Mesothelial cell of epicardium (in vitro differentiated cells): ENCODE measurements around the gene PLIN3. TPM values are rescaled to one million over a fixed set of nuclear protein-coding genes. Genes with fewer than 3 reads are reported as not detected.
"Not testable (repeated sequence)": the region's sequence is repeated elsewhere in the genome, so short reads cannot be mapped to it uniquely, and the experiment has no call there.

Source experiments
- DNase-seq, 2 experiments: peaks; one replicate each; pipeline ENCODE4 v3.0.0; 2021; ENCODE audit warnings: low spot score in 2 of 2; ENCODE audit not compliant: unreplicated experiment in 2 of 2
- H3K27ac Mint-ChIP-seq: 2 replicates; pipeline ENCODE4 v1.8.0; 2021; ENCODE audit warnings: mixed read lengths
- H3K27me3 Mint-ChIP-seq: 2 replicates; pipeline ENCODE4 v1.8.0; 2021; ENCODE audit warnings: low read depth, mixed read lengths
- H3K36me3 Mint-ChIP-seq: 2 replicates; pipeline ENCODE4 v1.8.0; 2021; ENCODE audit warnings: mixed read lengths
- H3K4me1 Mint-ChIP-seq: 2 replicates; pipeline ENCODE4 v1.8.0; 2021; ENCODE audit warnings: mixed read lengths
- H3K4me3 Mint-ChIP-seq: 2 replicates; pipeline ENCODE4 v1.8.0; 2021; ENCODE audit warnings: mild to moderate bottlenecking, moderate library complexity, mixed read lengths
- H3K9me3 Mint-ChIP-seq: 2 replicates; pipeline ENCODE4 v1.8.0; 2021; ENCODE audit warnings: mixed read lengths
- total RNA-seq: library from RNA; stranded (reverse); gene quantifications from 3 replicates; pipeline ENCODE4 v1.2.1, GENCODE V29; 2021
- TF ChIP-seq, protein P1 (sequence below): fragments of 200-600 bp; sonication (generic); IDR thresholded peaks from one replicate; pipeline ENCODE4 v1.5.0; 2021; ENCODE audit warnings: antibody characterized with exemption; ENCODE audit not compliant: unreplicated experiment

The PLIN3 gene
- total RNA-seq, 1 donor from 2014 or later = 55.6 TPM

DNA sequence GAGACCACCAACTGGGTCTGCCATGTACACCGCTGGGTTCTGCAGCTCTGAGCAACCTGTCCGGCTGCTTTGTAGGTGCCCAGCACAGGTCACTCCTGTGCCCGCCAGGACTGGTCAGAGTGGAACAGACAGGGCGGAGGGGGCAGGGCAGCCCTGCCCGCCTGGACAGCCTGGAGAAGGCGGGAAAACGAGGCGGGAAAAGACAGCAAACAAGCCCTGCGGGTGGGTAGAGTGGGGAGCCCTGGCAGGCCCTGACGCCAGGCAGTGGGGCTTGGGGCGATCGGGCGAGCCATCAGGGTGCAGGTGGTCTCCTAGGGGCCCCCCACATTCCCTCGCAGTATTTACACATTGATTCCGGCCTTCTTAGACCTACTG is 41.3 kb upstream of the PLIN3 start:
- Mint-ChIP-seq H3K9me3 (no peaks in the 10 kb centered on the region), H3K4me3 (peak overlapping the region; percentile 56), H3K27ac (no peak overlapping the region), H3K27me3 (no peaks in the 10 kb centered on the region), H3K36me3 (no peaks in the 10 kb centered on the region), H3K4me1 (peaks cover 20% of the 10 kb centered on the region)
- TF ChIP-seq, protein P1, sequence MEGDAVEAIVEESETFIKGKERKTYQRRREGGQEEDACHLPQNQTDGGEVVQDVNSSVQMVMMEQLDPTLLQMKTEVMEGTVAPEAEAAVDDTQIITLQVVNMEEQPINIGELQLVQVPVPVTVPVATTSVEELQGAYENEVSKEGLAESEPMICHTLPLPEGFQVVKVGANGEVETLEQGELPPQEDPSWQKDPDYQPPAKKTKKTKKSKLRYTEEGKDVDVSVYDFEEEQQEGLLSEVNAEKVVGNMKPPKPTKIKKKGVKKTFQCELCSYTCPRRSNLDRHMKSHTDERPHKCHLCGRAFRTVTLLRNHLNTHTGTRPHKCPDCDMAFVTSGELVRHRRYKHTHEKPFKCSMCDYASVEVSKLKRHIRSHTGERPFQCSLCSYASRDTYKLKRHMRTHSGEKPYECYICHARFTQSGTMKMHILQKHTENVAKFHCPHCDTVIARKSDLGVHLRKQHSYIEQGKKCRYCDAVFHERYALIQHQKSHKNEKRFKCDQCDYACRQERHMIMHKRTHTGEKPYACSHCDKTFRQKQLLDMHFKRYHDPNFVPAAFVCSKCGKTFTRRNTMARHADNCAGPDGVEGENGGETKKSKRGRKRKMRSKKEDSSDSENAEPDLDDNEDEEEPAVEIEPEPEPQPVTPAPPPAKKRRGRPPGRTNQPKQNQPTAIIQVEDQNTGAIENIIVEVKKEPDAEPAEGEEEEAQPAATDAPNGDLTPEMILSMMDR = no peak
- no peak for DNase-seq

DNA sequence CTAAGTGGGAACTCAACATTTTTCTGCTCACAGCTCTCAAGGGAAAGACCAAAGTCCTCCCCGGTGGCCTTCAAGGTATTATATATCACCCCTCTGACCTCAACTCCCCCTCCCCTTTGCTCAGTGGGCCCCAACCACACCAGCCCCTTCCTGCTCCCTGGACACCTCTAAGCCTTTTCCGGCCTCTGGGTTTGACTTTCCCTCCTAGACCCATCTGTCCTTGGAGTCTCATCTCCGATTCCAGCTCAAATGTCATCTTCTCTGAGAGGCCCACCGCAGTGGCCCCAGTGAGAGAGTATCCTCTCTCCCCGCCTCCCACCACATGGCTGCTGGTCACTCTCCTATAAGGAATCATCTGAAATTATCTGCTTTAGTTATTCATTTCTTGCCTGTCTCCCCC is 40.9 kb upstream of the PLIN3 start:
- DNase-seq = no peak
- Mint-ChIP-seq H3K9me3 (no peaks in the 10 kb centered on the region), H3K36me3 (no peaks in the 10 kb centered on the region), H3K27me3 (no peaks in the 10 kb centered on the region), H3K4me1 (peaks cover 20% of the 10 kb centered on the region), H3K27ac (no peak overlapping the region), H3K4me3 (peak overlapping the region; percentile 56)
- TF ChIP-seq, protein P1 = no peak

DNA sequence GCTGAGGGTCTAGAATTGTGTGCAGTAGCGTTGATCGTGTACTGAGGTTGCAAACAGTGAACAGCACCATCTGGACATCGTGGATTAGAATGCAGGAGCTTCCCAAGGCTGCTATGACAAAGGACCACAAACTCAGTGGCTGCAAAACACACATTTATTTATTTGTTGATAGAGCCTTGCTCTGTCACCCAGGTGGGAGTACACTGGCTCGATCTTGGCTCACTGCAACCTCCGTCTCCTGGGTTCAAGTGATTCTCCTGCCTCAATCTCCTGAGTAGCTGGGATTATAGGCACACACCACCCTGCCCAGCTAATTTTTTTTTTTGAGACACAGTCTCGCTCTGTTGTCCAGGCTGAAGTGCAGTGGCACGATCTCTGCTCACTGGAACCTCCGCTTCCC is 39.5 kb upstream of the PLIN3 start:
- Mint-ChIP-seq H3K27ac (no peak overlapping the region), H3K4me1 (peaks cover 16% of the 10 kb centered on the region), H3K9me3 (no peaks in the 10 kb centered on the region), H3K27me3 (no peaks in the 10 kb centered on the region), H3K36me3 (no peaks in the 10 kb centered on the region), H3K4me3 (no peak overlapping the region)
- DNase-seq = no peak
- TF ChIP-seq, protein P1 = no peak

DNA sequence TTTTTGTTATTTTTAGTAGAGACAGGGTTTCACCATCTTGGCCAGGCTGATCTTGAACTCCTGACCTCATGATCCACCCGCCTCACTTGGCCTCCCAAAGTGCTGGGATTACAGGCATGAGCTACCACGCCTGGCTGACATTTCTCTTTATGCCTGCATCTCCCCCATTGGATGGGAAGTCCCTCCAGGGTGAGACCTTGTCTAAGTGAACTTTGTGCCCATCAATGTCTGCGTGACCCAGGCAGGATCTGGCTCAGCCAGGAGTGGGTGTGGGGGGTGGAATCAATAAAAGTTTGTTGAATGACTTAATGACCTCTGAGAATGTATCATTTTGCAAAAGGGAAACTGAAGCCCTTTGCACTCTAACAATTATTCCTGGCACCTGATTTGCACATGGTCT is 37.0 kb upstream of the PLIN3 start:
- no peaks in the 10 kb centered on the region for H3K4me1 Mint-ChIP-seq
- no peaks in the 10 kb centered on the region for H3K9me3 Mint-ChIP-seq
- DNase-seq = no peak
- TF ChIP-seq, protein P1 = no peak
- H3K27ac Mint-ChIP-seq = no peak overlapping the region
- H3K27me3 Mint-ChIP-seq = no peaks in the 10 kb centered on the region
- no peak overlapping the region for H3K4me3 Mint-ChIP-seq
- H3K36me3 Mint-ChIP-seq = no peaks in the 10 kb centered on the region

DNA sequence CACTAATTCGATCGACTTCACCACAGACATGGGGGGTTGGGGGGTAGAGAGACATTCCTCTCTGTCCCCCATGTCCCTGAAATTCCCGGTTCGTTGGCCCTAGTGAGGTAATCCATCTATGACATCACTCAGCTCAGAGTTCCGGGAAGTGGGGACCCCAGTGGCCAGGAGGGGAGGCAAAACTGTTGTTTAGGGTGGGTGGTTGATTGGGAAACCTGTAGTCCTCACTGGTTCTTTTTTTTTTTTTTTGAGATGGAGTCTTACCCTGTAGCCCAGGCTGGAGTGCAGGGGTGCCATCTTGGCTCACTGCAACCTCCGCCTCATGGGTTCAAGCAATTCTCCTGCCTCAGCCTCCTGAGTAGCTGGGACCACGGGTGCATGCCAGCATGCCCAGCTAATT is 35.3 kb upstream of the PLIN3 start, which contains the start of gene ARRDC5:
Gene ARRDC5, minus strand, starts transcription at position 101 of the 400 bp plus-strand sequence. Its CDS starts 71 bp downstream, at position 30.
- Mint-ChIP-seq H3K4me1 (no peaks in the 10 kb centered on the region), H3K27me3 (no peaks in the 10 kb centered on the region), H3K4me3 (no peak within 1 kb of the TSS), H3K36me3 (no peaks in the 10 kb centered on the region), H3K27ac (no peak within 1 kb of the TSS), H3K9me3 (no peaks in the 10 kb centered on the region)
- TF ChIP-seq, protein P1 = no peak
- DNase-seq = no peak

DNA sequence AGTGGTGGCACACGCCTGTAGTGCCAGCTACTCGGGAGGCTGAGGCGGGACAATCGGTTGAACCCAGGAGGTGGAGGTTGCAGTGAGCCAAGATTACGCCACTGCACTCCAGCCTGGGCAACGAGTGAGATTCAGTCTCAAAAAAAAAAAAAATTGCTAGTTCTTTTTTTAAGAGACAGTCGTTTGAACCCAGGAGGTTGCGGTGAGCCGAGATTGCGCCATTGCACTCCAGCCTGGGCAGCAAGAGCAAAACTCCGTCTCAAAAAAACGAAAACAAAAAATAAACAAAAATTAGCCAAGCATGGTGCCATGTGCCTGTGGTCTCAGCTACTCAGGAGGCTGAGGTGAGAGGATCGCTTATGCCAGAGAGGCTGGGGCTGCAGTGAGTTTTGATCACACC is 33.4 kb upstream of the PLIN3 start:
- not testable (repeated sequence) for H3K4me3 Mint-ChIP-seq, H3K9me3 Mint-ChIP-seq, DNase-seq, H3K4me1 Mint-ChIP-seq, H3K36me3 Mint-ChIP-seq, H3K27me3 Mint-ChIP-seq, H3K27ac Mint-ChIP-seq
